Upper lobe of left lung (tissue), 4 donors: ENCODE results near the gene CR2.

Experiments used
- CTCF ChIP-seq, 6 experiments: fragments of 450-650 bp in 4 of 6; fragments of 200-600 bp in 2 of 6; sonication (generic) in 2 of 6; IDR thresholded peaks; one replicate each; pipeline ENCODE4 v1.5.1; 2016 to 2019; ENCODE audit warnings: antibody characterized with exemption in 6 of 6
- POLR2A ChIP-seq, 4 donors: fragments of 450-650 bp; IDR thresholded peaks; one replicate each; pipeline ENCODE4 v1.5.1; 2016 to 2017; ENCODE audit warnings: antibody characterized with exemption in 4 of 4, mild to moderate bottlenecking in 2 of 4
- POLR2AphosphoS5 ChIP-seq, 2 donors: sonication (generic); formaldehyde crosslinking; IDR thresholded peaks; one replicate each; pipeline ENCODE4 v1.5.1; 2017; ENCODE audit warnings: antibody characterized with exemption in 2 of 2

GRCh38 chr1:207463571-207463970, 9.4 kb downstream of the CR2 start:
- TF ChIP-seq CTCF (IDR thresholded peaks at IDR 0.05) (no peak), POLR2A (IDR thresholded peaks at IDR 0.05) (no peak), POLR2AphosphoS5 (IDR thresholded peaks at IDR 0.05) (no peak)
